DND-41 (cell line): Measurements from ENCODE around the gene GYS1.

ENCODE experiments used
- CTCF ChIP-seq: IDR thresholded peaks from 2 replicates; pipeline ENCODE4 v1.5.1; 2012; ENCODE audit warnings: borderline replicate concordance, low read length, moderate library complexity, mild to moderate bottlenecking; ENCODE audit not compliant: poor library complexity, severe bottlenecking; ENCODE audit errors: extremely low read depth
- EZH2 ChIP-seq: IDR thresholded peaks from 3 replicates; pipeline ENCODE4 v1.6.1; 2012; ENCODE audit warnings: borderline replicate concordance, low read depth, mild to moderate bottlenecking, moderate library complexity, low read length, inconsistent platforms; ENCODE audit not compliant: severe bottlenecking

GRCh38 chr19:48920949-48921348 is 72.2 kb downstream of the GYS1 start:
- no peak for TF ChIP-seq CTCF
- TF ChIP-seq EZH2: no peak
